ENCODE data around the gene MAPK11.

DNA sequence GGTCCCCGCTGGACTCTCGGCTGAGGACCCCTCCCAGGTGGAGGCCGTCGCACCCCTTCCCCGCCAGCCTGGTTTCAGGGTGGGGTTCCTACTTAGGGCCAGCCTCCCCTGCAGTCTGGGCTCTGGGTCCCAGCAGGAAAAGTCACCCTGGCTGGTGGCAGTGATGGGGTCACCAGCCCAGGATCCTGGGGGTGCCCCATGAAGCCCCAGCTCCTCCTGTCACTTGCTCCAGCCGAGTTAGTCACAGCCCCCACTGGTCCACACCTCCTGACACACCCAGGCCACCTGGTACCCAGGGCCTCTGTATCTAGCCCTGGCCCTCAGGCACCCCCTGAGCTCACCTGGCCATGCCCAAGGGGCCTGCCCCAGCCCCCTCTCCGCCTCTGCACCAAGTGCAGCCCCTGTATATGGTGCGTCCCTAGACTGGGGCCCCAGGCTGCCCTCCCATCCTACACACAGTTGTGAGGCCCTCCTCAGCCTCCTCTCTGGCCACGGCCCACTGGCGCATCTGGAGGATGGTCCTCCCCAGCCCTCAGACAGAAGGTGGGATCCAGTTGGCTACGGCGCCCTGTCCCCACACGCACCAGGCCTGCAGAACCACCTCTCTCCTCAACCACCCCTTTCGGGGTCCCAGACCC is 30.6 kb upstream of the MAPK11 start:
- TF ChIP-seq, protein P1, sequence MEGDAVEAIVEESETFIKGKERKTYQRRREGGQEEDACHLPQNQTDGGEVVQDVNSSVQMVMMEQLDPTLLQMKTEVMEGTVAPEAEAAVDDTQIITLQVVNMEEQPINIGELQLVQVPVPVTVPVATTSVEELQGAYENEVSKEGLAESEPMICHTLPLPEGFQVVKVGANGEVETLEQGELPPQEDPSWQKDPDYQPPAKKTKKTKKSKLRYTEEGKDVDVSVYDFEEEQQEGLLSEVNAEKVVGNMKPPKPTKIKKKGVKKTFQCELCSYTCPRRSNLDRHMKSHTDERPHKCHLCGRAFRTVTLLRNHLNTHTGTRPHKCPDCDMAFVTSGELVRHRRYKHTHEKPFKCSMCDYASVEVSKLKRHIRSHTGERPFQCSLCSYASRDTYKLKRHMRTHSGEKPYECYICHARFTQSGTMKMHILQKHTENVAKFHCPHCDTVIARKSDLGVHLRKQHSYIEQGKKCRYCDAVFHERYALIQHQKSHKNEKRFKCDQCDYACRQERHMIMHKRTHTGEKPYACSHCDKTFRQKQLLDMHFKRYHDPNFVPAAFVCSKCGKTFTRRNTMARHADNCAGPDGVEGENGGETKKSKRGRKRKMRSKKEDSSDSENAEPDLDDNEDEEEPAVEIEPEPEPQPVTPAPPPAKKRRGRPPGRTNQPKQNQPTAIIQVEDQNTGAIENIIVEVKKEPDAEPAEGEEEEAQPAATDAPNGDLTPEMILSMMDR (IDR thresholded peaks at IDR 0.05 in 2 of 3, conservative IDR thresholded peaks at IDR 0.05 in 1 of 3; ENCODE audit: borderline replicate concordance in 1 of 3, insufficient read depth in 1 of 3, low read depth in 2 of 3, low read length in 2 of 3): no peak
- TF ChIP-seq REST (IDR thresholded peaks at IDR 0.05; ENCODE audit: low read depth): no peak
- no peak for TF ChIP-seq YY1 (IDR thresholded peaks at IDR 0.05; ENCODE audit: extremely low read depth, insufficient replicate concordance, low read depth, low read length)
- TF ChIP-seq ELF1 (IDR thresholded peaks at IDR 0.05; ENCODE audit: borderline replicate concordance, low read depth): no peak
- TF ChIP-seq POLR2AphosphoS5 (IDR thresholded peaks at IDR 0.05; ENCODE audit: low read depth, low read length): no peak
- TF ChIP-seq TCF7L2 (IDR thresholded peaks at IDR 0.05; ENCODE audit: borderline replicate concordance, extremely low read depth, insufficient read depth, insufficient read length): no peak
- TF ChIP-seq, protein P2, sequence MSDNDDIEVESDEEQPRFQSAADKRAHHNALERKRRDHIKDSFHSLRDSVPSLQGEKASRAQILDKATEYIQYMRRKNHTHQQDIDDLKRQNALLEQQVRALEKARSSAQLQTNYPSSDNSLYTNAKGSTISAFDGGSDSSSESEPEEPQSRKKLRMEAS (IDR thresholded peaks at IDR 0.05): no peak
- TF ChIP-seq RAD21 (IDR thresholded peaks at IDR 0.05; ENCODE audit: low read depth): no peak
- no peak for TF ChIP-seq ZNF274 (IDR thresholded peaks at IDR 0.05; ENCODE audit: low read depth, low read length)
- TF ChIP-seq EZH2 (IDR thresholded peaks at IDR 0.05): no peak
- TF ChIP-seq POLR2A (IDR thresholded peaks at IDR 0.05; ENCODE audit: borderline replicate concordance, extremely low read depth, insufficient read depth, insufficient read length): no peak
- no peak for TF ChIP-seq EZH2phosphoT487 (IDR thresholded peaks at IDR 0.05; ENCODE audit: borderline replicate concordance)
